ENCODE results near the gene PERM1. TPM values are rescaled to one million over a fixed set of nuclear protein-coding genes. Genes with fewer than 3 reads are reported as not detected.
"Not testable (repeated sequence)": the region's sequence is repeated elsewhere in the genome, so short reads cannot be mapped to it uniquely, and the experiment has no call there.

PERM1 gene
- total RNA-seq, 1 donor from 2014 or later: not detected

DNA sequence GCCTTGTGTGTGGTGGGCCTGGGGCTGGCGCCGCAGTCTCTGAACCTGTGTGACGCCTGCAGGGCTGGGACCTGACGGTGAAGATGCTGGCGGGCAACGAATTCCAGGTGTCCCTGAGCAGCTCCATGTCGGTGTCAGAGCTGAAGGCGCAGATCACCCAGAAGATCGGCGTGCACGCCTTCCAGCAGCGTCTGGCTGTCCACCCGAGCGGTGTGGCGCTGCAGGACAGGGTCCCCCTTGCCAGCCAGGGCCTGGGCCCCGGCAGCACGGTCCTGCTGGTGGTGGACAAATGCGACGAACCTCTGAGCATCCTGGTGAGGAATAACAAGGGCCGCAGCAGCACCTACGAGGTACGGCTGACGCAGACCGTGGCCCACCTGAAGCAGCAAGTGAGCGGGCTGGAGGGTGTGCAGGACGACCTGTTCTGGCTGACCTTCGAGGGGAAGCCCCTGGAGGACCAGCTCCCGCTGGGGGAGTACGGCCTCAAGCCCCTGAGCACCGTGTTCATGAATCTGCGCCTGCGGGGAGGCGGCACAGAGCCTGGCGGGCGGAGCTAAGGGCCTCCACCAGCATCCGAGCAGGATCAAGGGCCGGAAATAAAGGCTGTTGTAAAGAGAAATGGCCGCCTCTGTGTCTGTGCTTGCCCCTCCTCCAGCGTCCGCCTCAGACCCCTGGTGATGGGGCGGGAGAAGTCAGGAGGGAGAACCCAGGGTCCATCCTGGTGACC is 32.2 kb upstream of the PERM1 start:
- peak overlapping the region; percentile 82 for H3K4me3 Mint-ChIP-seq (ENCODE audit: unreplicated experiment)
- peaks cover 3% of the 10 kb centered on the region for H3K36me3 Mint-ChIP-seq (ENCODE audit: unreplicated experiment)
- no peak for DNase-seq (ENCODE audit: extremely low spot score, unreplicated experiment)
- peaks cover 25% of the 10 kb centered on the region for H3K4me1 Mint-ChIP-seq (ENCODE audit: unreplicated experiment)
- peak overlapping the region; percentile 94 for H3K27ac Mint-ChIP-seq (ENCODE audit: unreplicated experiment)
- TF ChIP-seq, protein P1, sequence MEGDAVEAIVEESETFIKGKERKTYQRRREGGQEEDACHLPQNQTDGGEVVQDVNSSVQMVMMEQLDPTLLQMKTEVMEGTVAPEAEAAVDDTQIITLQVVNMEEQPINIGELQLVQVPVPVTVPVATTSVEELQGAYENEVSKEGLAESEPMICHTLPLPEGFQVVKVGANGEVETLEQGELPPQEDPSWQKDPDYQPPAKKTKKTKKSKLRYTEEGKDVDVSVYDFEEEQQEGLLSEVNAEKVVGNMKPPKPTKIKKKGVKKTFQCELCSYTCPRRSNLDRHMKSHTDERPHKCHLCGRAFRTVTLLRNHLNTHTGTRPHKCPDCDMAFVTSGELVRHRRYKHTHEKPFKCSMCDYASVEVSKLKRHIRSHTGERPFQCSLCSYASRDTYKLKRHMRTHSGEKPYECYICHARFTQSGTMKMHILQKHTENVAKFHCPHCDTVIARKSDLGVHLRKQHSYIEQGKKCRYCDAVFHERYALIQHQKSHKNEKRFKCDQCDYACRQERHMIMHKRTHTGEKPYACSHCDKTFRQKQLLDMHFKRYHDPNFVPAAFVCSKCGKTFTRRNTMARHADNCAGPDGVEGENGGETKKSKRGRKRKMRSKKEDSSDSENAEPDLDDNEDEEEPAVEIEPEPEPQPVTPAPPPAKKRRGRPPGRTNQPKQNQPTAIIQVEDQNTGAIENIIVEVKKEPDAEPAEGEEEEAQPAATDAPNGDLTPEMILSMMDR (IDR thresholded peaks at IDR 0.05): no peak
- no peaks in the 10 kb centered on the region for H3K27me3 Mint-ChIP-seq (ENCODE audit: unreplicated experiment)
- no peaks in the 10 kb centered on the region for H3K9me3 Mint-ChIP-seq (ENCODE audit: unreplicated experiment)

DNA sequence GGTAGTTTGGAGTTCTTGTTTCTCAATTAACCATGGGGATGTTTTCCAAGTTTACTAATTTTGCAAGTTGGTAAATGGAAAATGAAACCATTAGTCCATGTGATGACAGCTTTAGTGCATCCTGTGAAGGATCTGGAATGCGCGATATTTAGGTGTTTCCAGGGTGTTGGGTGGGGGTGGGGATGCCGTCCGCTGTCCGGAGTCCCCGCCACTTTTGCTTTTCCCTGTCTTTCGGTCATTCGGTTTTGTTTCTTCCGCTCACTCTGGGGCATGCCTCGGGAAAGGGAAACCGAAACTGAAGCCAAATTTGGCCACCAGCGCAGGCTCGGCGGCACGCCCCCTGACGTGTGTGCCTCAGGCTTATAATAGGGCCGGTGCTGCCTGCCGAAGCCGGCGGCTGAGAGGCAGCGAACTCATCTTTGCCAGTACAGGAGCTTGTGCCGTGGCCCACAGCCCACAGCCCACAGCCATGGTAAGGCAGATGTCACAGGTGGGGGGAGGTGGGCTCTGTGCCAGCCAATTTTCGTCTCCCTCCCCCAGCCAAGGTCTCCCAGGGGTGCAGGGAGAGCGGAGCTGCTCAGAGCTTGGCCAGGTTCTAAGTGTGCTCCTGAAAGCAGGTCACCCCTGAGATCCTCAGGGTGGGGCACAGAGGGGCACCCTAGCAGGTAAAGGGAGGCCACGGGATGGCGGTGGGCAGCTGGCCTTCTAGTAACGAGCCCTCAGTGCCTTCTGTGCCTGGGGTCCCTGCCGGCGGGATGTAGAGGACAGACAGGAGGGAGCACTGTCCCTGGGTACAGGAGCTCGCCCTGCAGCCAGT is 31.4 kb upstream of the PERM1 start, which contains the start of gene ISG15:
TSS of gene ISG15 (plus strand) at position 393 of the 817 bp plus-strand sequence. CDS start at position 470, 77 bp downstream.
- TF ChIP-seq, protein P1 (IDR thresholded peaks at IDR 0.05): no peak
- Mint-ChIP-seq H3K36me3 (ENCODE audit: unreplicated experiment) (peaks cover 5% of the 10 kb centered on the region), H3K4me1 (ENCODE audit: unreplicated experiment) (peaks cover 24% of the 10 kb centered on the region), H3K4me3 (ENCODE audit: unreplicated experiment) (peak within 1 kb of the TSS; percentile 82), H3K27ac (ENCODE audit: unreplicated experiment) (peak within 1 kb of the TSS; percentile 94), H3K9me3 (ENCODE audit: unreplicated experiment) (no peaks in the 10 kb centered on the region), H3K27me3 (ENCODE audit: unreplicated experiment) (no peaks in the 10 kb centered on the region)
- DNase-seq (ENCODE audit: extremely low spot score, unreplicated experiment): peak; percentile 93

DNA sequence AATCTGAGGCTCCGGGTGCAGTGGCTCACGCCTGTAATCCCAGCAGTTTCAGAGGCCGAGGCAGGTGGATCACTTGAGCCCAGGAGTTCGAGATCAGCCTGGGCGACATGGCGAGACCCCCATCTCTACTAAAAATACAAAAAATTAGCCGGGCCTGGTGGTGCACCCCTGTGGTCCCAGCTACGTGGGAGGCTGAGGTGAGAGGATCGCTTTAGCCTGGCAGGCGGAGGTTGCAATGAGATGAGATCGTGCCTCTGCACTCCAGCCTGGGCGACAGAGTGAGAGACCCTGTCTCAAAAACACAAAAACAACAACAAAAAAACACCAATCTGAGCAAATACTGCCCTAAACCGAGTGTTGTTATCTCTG is 30.8 kb upstream of the PERM1 start:
- Mint-ChIP-seq H3K4me3 (ENCODE audit: unreplicated experiment) (peak overlapping the region; percentile 82), H3K27ac (ENCODE audit: unreplicated experiment) (peak overlapping the region; percentile 94), H3K4me1 (ENCODE audit: unreplicated experiment) (peaks cover 24% of the 10 kb centered on the region)
- not testable (repeated sequence) for H3K9me3 Mint-ChIP-seq (ENCODE audit: unreplicated experiment); DNase-seq (ENCODE audit: extremely low spot score, unreplicated experiment); H3K36me3 Mint-ChIP-seq (ENCODE audit: unreplicated experiment); H3K27me3 Mint-ChIP-seq (ENCODE audit: unreplicated experiment)

DNA sequence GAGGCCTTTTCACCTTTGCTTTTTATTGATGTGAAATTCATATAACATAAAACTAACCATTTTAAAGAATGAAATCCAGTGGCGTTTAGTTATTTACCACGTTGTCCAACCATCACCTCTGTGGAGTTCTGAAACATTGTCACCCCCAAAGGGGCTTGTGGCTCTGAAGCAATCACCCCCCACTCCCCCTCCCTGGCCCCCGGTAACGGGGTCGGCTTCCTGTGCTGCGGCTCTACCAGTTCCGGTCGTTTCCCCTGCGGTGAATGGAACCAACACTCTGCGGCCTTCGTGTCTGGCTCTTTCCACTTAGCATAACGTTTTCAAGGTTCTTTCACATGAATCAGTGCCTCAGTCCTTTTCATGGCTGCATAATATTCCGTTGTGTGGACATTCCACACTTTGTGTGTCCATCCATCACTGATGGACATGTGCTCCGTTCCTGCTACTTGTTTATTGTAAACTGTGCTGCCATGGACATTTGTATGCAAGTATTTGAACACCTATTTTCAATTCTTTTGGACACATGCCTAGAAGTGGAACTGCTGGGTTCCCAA is 29.6 kb upstream of the PERM1 start:
- H3K27ac Mint-ChIP-seq (ENCODE audit: unreplicated experiment): no peak overlapping the region

DNA sequence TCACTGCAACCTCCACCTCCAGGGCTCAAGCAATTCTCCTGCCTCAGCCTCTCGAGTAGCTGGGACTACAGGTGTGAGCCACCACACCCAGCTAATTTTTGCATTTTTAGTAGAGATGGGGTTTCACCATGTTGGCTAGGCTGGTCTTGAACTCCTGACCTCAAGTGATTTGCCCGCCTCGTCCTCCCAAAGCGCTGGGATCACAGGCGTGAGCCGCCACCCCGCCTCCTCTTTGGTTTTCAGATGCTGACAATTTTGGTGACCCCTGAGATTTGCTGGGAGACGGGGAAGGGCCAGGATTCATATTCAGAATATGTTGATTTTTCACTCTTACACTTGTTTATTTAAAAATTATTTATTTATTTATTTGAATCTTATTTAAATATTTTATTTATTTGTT is 28.2 kb upstream of the PERM1 start:
- H3K4me1 Mint-ChIP-seq (ENCODE audit: unreplicated experiment): peaks cover 32% of the 10 kb centered on the region
- not testable (repeated sequence) for DNase-seq (ENCODE audit: extremely low spot score, unreplicated experiment); H3K4me3 Mint-ChIP-seq (ENCODE audit: unreplicated experiment); H3K27ac Mint-ChIP-seq (ENCODE audit: unreplicated experiment); H3K27me3 Mint-ChIP-seq (ENCODE audit: unreplicated experiment); H3K36me3 Mint-ChIP-seq (ENCODE audit: unreplicated experiment); H3K9me3 Mint-ChIP-seq (ENCODE audit: unreplicated experiment)

More for the DNA sequence above, 29.6 kb upstream of the PERM1 start:
- Mint-ChIP-seq H3K4me3 (ENCODE audit: unreplicated experiment) (no peak overlapping the region), H3K4me1 (ENCODE audit: unreplicated experiment) (peaks cover 24% of the 10 kb centered on the region), H3K9me3 (ENCODE audit: unreplicated experiment) (no peaks in the 10 kb centered on the region), H3K36me3 (ENCODE audit: unreplicated experiment) (peaks cover 5% of the 10 kb centered on the region), H3K27me3 (ENCODE audit: unreplicated experiment) (no peaks in the 10 kb centered on the region)
- DNase-seq (ENCODE audit: extremely low spot score, unreplicated experiment): no peak
- TF ChIP-seq, protein P1 (IDR thresholded peaks at IDR 0.05): no peak
